K562 (cell line): Measurements from ENCODE around the gene KCNQ5.

Experiments used
- SMARCB1 ChIP-seq: IDR thresholded peaks from 2 replicates; pipeline ENCODE4 v1.6.1; 2011; ENCODE audit warnings: improper control_type of control experiment, low read depth; ENCODE audit not compliant: insufficient read length
- ZNF3 ChIP-seq: fragments of 250-450 bp; sonication (Bioruptor Pico); IDR thresholded peaks from 2 replicates; pipeline ENCODE4 v1.5.0; 2021; ENCODE audit warnings: mild to moderate bottlenecking, moderate library complexity

DNA sequence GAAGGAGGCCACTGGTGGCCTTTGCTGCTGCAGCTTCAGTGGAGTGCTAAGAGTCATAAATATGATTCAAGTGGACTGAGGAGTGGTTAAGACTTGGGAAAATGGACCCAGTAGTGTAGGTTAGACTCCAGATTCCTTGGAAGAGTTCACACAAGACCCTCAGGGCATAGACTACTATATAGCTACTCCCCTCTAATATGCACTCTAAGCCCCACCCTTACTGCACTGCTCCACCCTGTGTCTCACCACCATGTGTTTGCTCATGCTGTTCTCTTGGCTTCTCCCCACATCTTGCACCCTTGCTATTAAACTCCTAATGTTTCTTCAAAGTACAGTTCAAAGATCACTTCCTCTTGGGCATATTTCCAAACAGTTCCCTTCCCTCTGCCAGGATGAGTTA, 5.7 kb downstream of the KCNQ5 start:
- TF ChIP-seq SMARCB1 (no peak), ZNF3 (CRISPR knock-in tag) (no peak)
